GM19043 (cell line): ENCODE measurements around the gene SMC3.
A peak's percentile ranks its signal among the peaks of the same experiment; 100 is the strongest.
"Not testable (repeated sequence)": the region's sequence is repeated elsewhere in the genome, so short reads cannot be mapped to it uniquely, and the experiment has no call there.

ENCODE experiments used
- ATAC-seq: cut with Tn5 transposase; IDR thresholded peaks from one replicate; pipeline ENCODE4 v1.9.1; 2021; ENCODE audit warnings: low read depth; ENCODE audit not compliant: unreplicated experiment

Gene SMC3

DNA sequence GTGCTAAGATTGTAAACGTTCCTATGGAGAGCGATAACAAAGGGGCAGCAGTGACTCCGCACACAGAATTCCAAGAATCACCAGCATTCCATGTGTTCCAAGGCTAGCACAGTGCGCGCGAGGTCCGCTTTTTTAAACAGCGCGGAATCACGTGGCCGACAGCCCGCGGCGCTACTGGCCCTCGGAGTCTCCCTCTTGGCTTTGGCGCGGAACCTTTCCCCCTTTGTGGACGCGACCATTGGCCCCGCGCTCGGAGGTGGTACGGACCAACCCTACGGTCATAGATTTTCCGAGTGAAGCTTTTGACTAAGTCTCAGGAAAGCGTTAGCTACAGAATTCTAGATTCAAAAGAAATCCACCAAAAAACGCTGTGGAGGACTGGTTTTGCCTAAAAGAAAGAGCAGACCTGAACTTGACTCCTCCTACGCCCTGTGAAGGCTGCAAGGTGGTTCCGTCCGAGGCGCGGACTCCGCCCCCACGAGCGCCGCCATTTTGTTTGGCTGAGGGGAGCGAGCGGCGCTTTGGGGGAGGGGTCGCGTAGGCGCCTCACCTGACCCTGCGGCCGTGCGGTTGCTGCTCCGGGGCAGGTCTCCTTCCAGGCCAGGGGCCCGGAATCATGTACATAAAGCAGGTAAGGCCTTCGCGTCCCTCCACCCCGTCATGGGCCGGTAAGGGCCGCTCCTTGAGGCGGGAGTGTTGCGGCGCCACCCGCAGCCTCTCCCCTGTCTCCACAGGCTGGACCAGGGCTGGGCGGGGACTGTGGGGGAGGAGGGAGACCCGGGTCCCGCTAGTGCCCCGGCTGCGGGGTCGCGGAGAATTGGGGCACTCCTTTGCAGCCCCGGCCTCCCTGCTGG is at the start of gene SMC3:
SMC3 (plus strand) TSS at position 495 of the 854 bp plus-strand sequence; CDS start at position 617, 122 bp downstream.
- peak; percentile 80 for ATAC-seq

DNA sequence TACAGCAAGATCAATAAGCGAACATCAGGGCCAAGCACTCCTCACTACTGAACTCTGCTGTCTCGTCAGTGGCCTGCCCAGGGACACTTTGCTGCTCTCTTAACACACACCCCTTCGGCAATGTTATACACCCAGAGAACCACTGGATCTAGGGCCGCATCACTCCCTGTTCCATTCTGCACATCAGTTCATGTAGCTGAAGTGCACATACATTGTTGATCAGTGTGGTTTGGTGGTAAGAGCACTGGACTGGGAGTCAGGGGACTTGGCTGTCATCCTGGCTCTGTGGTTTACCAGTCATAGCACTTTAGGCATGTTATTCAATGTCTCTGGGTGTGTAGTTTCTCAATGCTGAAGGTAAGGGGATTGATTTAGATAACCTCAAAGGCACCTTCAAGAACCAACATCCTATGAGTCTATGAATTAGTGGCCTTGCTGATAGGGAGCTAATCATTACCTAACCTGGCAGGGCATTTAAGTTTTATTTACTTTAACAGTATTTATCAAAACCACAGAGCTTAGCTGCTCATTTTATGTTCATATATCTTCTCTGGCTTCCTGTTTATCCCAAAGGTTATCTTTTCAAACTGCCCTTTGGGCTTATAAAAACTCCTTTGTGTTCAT is 45.0 kb upstream of the SMC3 start:
- ATAC-seq = no peak

DNA sequence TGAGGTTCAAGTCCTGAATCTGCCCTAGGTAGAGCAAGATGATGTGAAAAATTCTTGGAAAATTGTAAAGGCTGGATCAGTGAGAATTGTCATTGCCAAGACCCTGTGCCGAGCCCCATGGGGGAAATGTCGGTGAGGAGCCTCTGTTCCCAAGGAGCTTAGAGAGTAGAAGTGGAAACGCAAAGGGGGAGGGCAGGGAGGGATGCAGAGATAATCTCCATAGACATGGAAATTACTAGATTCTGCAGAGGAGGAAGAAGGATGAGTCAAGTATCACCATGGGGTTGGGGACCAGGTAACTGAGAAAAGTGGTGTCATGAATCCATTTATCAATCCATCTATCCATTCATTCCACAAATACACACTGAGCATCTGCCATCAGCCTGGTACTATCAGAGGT is 43.8 kb upstream of the SMC3 start:
- no peak for ATAC-seq

DNA sequence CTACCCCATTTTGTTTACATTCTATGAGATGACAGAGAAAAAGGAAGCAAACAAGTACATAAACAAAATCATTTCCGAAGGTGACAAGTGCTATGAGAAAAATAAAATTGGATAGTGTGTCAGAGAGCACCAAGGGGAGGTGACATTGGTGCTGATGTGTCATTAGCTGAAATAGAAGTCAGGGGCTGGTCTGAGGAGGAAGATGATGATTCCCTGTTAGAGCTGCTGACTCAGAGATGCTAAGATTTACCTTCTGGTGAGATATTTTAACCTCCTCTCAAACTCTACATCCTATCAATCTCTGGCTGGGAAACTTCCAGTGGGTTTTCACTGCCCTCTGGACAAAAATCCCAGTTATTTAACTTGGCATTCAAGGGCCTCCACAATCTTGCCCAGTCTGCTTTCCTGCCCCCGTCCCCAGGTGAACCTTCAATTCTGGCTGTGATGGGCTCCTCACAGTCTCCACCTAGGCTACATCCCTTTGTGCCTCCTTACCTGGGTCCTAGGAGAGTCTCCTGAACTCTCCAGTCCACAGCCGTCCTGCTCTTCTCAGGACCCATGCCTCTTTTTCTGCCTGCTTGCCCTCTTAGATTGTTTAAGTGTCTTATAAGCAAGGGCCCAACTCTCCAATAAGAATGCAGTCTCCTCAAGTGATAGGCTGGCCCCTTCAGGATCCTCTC is 43.2 kb upstream of the SMC3 start:
- ATAC-seq = no peak

DNA sequence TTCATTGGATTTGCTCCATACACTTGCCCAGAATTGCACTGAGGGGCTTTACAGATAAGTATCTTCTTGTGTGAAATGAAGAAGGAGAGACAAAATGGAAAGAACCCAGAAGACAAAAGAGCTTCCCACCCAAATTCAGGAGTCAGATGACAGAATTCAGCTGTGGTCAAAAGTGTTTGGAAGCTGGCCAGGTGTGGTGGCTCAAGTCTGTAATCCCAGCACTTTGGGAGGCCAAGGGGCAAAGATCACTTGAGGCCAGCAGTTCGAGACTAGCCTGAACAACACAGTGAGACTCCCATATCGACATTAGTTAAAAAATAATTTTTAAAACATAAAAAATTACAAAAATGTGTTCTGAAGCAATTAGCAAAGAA is 42.6 kb upstream of the SMC3 start:
- no peak for ATAC-seq

DNA sequence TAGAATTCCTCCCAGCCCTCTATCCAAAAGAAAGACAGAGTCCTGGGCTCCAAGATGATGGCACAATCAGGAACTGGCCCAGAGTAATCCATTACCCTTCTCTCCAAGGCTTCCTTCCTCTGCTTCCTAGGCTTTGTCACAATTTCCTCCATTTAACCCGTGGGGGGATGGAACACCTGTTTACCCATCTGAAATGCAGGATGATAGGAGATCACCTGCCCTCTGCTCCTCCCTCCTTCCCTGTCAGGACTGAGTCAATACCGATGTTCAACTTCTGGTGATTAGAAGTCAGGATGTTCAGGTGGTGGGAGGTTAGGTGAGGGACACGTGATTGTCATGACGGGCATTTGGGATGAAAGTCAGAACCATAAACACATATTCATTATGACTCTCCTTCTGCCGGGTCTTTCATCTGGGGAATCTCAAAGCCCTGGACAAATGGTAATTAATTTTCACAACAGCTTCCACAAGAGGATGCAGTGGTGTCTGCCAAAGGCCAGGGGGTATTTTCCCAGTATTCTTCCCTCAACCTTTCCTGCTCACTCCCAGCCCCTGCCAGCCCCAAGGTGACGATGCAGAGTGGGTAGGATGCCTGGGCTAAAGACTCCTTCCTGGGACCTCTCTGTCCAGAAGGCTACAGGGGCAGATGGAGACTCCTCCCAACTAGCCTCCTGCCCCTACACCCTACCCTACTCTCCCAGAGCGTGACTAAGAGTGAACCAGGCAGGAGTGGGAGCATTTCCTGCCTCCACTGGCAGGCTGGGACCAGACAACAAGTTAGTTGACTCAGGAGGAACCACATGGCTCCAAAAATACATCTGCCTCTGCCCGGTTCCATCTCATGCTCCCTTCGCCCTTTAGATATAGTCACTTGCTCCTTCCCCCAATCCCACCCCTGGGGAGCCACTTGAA is 41.9 kb upstream of the SMC3 start:
- no peak for ATAC-seq

DNA sequence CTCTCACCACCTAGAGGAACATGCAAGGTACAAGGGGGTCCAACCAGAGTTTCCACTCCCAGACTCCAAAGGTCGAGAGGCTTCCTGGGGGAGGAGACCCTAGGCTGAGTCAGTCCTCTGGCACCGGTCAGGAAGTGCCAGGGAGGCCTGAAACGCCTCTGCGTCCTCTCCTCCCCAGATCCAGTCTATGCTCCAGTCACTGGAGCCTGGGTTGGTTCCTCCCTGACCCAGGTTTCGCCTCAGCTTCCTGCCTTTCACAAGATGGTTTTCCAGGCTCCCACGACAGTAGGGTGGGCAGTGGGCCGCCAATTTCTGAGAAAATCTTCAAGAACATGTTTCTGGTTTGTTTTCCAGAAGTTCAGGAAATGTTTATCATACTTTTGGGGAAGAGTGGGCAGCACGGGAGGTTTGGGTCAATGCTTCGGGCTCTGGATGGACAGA is 39.7 kb upstream of the SMC3 start:
- no peak for ATAC-seq

DNA sequence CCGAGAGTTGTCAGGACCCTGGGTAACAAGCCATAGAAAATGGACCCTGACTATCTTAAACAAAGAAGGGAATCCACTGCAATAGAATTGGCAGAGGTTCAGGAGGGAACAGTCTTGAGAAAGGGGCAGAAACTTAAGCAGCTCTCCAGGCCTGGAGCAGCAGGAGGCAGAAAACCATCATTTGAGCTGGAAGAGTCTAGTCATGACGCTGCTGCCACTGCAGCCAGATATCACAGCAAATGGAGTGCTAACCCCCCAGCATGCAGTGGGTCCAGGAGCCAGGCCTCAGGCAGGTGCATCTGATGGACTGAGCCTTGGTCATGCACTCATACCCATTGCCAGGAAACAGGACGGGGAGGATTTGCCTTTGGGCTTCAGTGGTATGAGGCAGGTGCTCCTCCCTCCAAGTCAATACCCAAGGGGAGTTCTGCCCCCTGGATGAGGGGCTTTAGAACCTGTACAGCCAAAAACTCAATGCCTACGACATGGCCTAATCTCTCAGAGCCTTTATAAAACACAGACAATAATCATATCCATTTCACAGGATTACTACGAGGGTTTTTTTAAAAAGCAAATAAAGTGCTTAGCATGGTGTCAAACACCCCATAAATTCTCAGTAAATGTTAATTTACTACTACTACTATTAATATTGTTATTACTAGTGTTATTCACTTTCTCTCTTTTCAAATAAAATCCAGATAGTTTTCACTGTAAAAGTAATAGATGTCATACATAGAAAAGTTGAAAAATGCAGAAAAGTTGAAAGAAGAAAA is 39.1 kb upstream of the SMC3 start:
- ATAC-seq = peak; percentile 2

DNA sequence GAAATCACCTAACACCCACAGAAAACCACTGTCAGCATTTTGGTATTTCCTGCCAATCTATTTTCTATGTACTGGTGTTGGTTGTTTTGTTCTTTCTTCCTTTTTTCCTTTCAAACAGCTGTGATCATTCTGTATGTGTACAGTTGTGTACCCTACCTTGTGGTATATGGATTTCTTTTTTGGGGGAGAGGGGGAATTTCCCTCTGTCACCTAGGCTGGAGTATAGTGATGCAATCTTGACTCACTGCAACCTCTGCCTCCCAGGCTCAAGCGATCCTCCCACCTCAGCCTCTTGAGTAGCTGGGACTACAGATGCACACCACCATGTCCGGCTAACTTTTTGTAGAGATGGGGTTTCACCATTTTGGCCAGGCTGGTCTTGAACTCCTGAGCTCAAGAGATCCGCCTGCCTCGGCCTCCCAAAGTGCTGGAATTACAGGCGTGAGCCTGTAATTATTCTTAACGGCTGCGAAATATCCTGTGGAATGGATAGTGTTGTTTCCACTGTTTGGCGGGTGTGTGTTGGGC is 38.4 kb upstream of the SMC3 start:
- ATAC-seq = peak; percentile 65

DNA sequence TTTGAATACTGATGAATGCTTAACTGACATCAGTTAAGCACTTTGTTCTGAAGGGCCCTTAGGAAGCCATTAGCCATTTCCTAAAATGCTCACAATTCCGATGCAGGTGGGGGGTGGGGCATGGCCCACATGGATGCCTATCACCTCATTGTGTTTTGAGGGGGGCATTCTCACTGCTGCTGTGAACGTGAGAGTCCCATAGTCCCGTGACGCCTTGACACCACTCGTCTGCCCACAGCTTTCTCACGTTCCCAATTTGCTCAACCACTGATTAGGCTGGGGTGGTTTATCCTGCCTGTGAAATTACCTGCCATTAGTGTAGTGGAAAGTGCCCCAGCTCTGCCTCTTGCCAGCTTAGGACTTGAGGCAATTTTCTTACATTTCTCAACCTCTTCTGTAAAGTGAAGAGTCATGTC is 37.9 kb upstream of the SMC3 start:
- no peak for ATAC-seq

DNA sequence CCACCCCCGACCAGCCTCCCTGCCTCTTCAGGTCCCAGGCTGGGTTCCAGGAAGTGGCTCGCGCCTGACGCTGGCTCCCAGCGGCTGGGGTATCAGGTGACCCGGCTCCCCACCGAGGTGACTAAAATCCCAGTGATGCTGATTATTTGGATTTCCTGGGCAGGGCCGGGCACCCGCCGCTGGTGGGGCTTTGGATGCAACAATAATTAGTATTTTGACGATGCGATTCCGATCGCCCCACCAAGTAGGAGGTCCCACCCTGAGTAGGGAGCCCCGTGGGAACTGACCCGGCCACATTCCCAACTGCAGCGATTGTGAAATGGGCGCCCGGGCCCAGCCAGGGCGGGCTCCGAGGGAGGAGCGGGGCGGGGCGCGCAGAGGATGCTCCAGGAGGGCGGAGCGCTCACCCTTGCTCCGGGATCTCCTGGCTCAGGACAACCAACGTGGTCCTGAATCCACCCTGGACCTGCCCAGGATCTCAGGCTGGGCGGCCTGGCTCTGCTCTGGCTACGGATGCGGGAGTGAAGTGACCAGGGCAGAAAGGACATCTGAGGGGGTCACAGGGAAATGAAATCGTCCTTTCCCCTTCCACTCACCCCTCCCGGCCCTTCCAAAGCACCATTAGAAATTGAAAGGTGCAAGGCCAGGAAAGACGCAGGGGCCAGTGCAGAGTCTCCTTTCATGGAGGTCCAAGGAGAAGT is 37.2 kb upstream of the SMC3 start:
- ATAC-seq = no peak

DNA sequence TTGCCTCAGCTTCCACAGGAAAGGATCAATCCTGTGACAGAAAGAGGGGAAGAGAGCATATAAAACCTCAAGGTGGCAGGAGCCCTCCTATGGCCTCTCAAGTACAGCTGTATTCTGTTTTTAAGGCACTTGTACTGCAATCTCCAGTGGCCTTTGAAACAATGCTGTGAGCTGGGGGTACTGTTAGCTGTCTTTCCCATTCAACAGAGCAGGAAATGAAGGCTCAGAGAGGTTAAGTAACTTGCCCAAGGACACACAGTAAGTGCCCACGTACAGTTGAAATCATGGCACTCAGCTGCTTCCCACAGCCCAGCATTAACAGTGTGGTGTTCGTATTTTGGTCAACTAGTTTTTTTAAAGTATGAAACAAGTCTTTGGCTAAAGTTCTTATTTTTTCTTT is 35.8 kb upstream of the SMC3 start:
- ATAC-seq = no peak

DNA sequence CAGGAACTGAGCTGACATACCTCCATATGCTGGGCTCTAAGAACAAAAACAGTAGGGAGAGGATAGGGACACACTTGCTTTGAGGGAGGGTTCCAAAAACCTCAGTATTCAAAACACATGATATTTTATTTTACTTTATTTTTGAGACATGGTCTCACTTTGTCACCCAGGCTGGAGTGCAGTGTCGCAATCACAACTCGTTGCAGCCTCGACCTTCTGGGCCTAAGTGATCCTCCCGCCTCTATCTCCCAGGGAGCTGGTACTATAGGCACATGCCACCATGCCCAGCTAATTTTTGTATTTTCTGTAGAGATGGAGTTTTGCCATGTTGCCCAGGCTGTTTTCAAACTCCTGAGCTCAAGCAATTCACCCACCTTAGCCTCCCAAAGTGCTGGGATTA is 34.9 kb upstream of the SMC3 start:
- ATAC-seq = not testable (repeated sequence)

DNA sequence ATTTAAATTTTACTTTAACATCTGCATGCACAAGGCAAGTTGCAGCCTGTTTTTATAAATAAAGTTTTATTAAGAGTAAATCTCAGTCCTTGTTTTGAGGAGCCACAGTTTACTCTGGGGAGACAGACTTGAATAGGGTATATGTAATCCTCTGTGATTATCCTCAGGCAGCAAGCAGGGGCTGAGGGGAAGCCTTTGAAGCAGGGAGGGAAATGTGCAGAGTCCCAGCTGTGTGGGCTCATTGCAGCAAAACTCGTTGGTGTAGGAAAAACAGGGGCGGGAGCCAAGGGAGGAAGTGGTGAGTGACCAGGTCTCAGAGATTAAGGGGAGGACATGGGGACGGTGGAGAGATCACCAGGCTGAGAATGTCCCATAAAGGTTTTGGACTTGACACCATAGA is 34.3 kb upstream of the SMC3 start:
- no peak for ATAC-seq

DNA sequence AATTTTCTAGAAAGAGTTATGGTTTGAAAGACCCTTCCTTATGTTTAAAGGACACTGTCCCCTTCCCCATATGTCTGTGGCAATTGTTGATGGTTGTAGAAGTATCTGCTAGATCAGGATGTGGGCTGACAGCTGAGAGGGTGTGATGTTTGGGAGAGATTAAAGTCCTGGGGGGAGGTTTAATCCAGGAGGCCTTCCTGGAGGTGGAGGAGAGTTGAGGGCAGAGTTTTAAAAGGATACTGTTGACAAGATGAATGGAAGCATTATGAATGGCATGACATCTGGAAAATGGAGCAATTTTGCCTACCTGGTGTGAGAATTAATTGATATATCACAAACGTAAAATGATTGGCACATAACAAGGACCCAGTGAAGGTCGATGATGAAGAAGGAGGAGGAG is 32.9 kb upstream of the SMC3 start:
- no peak for ATAC-seq

DNA sequence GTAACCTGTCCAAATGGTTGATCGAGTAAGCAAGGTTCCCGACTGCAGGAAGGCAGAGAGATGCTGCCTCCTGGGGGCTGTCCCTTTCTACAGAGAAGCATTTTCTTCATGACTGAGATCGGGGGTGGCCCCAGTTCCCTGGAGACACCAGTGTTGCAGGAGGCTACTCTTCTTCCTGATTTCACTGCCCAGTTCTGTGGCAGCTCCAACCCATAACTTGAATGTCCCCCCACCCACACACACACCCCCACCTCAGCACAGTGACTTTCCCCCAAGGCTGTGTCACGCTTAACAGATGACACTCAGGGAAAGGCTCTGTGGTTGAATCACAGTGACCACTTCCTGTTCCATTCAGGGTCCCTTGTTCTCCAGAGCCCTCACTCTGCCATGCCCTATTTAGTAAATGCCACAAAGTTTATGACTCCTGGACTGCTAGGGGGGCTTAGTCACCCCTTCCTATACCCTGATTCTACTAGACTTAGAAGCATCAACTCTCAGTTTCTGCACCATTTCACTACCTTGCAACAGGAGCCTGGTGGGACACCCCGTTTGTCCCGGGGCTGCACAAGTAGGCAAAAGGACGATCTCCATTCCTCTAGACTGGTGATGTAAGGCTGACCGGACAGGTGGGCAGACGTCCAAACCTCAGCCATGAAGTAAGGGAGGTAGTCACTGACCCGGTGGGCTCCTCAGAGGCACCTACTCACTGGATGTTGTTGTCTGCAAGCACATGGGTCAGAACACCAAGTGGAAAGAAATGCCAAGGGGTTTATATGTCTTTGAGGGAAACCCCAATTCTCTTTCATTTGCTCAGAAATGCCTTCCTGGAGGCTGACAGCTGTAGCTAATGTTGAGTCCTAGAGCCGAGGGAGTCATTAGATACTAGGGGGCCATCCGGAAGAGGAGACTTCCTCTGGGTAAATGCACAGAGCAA is 31.3 kb upstream of the SMC3 start:
- ATAC-seq = peak; percentile 88

DNA sequence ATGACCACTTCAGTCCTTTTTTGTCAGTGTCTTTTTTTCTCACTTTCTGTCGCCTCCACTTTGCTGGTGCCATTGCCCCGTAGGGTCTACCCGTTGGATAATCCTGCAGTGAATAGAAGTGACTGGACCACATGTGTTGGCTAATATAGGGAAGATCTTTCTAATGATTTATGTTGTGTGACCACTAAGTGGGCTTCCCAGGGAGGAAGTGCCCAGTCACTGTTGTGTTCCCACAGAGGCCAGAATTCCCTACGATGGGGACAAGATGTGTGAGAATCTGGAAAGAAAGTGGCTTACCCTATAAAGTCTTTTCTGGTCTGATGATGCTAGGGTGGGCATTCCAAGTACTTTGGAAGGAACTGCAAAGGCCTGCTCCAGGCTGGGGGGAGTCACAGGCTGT is 28.4 kb upstream of the SMC3 start:
- no peak for ATAC-seq

DNA sequence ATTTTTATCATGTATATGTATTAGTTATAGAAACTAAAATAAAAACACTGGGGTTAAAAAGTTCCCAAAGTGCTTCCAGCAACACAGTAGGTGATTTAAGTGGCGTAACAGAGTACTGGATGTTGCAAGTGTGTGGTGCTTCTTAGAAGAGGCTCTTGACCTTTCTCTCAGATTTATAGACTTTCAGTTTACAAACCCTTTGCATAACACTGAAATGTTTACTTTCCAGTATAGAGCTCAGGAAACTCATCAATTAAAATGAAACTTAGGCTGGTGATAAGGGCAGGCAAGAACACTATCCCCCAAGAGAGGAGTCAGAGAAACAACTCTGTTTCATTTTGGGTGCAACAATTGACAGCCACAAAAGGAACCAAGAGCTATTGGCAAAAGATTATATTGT is 27.5 kb upstream of the SMC3 start:
- no peak for ATAC-seq
